CD4-positive, alpha-beta T cell (primary cell): ENCODE measurements around the gene RIOX2. TPM values are rescaled to one million over a fixed set of nuclear protein-coding genes. Genes with fewer than 3 reads are reported as not detected.
A peak's percentile ranks its signal among the peaks of the same experiment; 100 is the strongest.

Source experiments
- ATAC-seq: fragments of 200-7000 bp; cut with Tn5 transposase; one replicate; pipeline ENCODE4 v1.10.0; 2022; ENCODE audit warnings: mild to moderate bottlenecking; ENCODE audit not compliant: poor library complexity
- CTCF ChIA-PET: fragments of 350-600 bp; sonication (Branson Sonifier 250); formaldehyde crosslinking; loops from one replicate; lab custom pipeline; 2021; ENCODE audit warnings: antibody characterized with exemption, inconsistent platforms; lab: Charles Lee
- POLR2A ChIA-PET: fragments of 350-600 bp; sonication (Branson Sonifier 250); formaldehyde crosslinking; loops from one replicate; lab custom pipeline; 2021; ENCODE audit warnings: antibody characterized with exemption, inconsistent platforms; lab: Charles Lee
- DNase-seq, 14 experiments: peaks; one replicate each; pipeline ENCODE4 v3.0.0-alpha.2; 2013 to 2020; ENCODE audit warnings: mixed read lengths in 2 of 14
- H3K27ac ChIP-seq, 2 donors: one replicate each; pipeline versions ENCODE4 v1.5.1 to v1.7.0; 2013; ENCODE audit warnings: low read length in 2 of 2, low read depth in 1 of 2, mild to moderate bottlenecking in 1 of 2
- H3K27me3 ChIP-seq, 2 experiments: 1 replicate in 1 of 2; 2 replicates in 1 of 2; pipeline versions ENCODE4 v1.6.1 to v1.7.0; 2013; ENCODE audit warnings: low read length in 2 of 2, control low read depth in 1 of 2, mild to moderate bottlenecking in 1 of 2, moderate library complexity in 1 of 2; ENCODE audit not compliant: insufficient read depth in 2 of 2, control insufficient read depth in 1 of 2
- H3K36me3 ChIP-seq: one replicate; pipeline ENCODE4 v1.6.1; 2013; ENCODE audit warnings: low read length, control low read depth; ENCODE audit not compliant: insufficient read depth
- H3K4me1 ChIP-seq: one replicate; pipeline ENCODE4 v1.6.1; 2013; ENCODE audit warnings: low read length, control low read depth; ENCODE audit not compliant: insufficient read depth
- H3K4me3 ChIP-seq: one replicate; pipeline ENCODE4 v1.5.1; 2013; ENCODE audit warnings: mild to moderate bottlenecking, low read length, moderate library complexity
- H3K9me3 ChIP-seq, 2 experiments: 1 replicate in 1 of 2; 2 replicates in 1 of 2; pipeline versions ENCODE4 v1.6.1 to v1.7.0; 2013; ENCODE audit warnings: low read length in 2 of 2, mild to moderate bottlenecking in 2 of 2, control low read depth in 1 of 2, moderate library complexity in 1 of 2; ENCODE audit not compliant: control insufficient read depth in 1 of 2, insufficient read depth in 1 of 2
- H3K27ac Mint-ChIP-seq: one replicate; pipeline ENCODE4 v1.8.0; 2020; ENCODE audit warnings: mixed read lengths
- H3K27me3 Mint-ChIP-seq: one replicate; pipeline ENCODE4 v1.8.0; 2021; ENCODE audit warnings: mixed read lengths
- H3K36me3 Mint-ChIP-seq: one replicate; pipeline ENCODE4 v1.8.0; 2021; ENCODE audit warnings: low read depth, mixed read lengths
- H3K4me1 Mint-ChIP-seq: one replicate; pipeline ENCODE4 v1.8.0; 2021; ENCODE audit warnings: low read depth, mixed read lengths
- H3K4me3 Mint-ChIP-seq: one replicate; pipeline ENCODE4 v1.8.0; 2020; ENCODE audit warnings: mild to moderate bottlenecking, mixed read lengths
- H3K9me3 Mint-ChIP-seq: one replicate; pipeline ENCODE4 v1.8.0; 2020; ENCODE audit warnings: mixed read lengths
- intact Hi-C, 2 experiments: fragments of 100-400 bp; cut with DNase I in 1 of 2; cut with micrococcal nuclease in 1 of 2; formaldehyde crosslinking; loops; one replicate each; pipeline versions ENCODE4 v1.15.1 to v1.9.0; 2023 to 2025; cut with DNase I, micrococcal nuclease
- total RNA-seq, 174 experiments: library from RNA in 2 of 174; stranded (reverse) in 2 of 174; gene quantifications; one replicate each; pipeline ENCODE4 v1.2.3 and lab custom pipeline; 2021 to 2026
- TF ChIP-seq, protein P1 (sequence below): fragments of 200-600 bp; IDR thresholded peaks from one replicate; pipeline ENCODE4 v1.8.0; 2022; ENCODE audit warnings: antibody characterized with exemption, mild to moderate bottlenecking

The RIOX2 gene
- total RNA-seq, 2 experiments from 2014 or later, result 13.1 to 13.5 TPM

DNA sequence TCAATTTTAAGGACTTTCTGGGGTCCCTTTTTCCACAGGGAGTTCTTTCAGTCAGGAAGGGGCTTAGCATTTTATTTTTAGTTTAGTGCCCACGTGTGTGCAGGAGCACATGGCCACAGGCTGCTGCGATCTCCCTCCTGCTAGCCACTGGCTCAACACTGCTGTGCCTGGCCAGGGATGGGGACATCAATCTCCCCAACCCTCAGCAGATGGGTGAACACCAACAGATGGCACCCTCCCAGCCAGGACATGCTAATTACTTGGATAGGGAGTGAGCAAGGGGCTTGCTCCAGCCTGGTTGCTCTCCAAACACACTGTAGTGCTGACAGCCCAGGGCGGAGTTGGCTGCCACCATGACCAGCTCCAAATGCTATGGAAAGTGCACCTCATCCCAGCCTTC, 7.4 kb upstream of the RIOX2 start:
- Histone ChIP-seq H3K4me3 (no peak overlapping the region), H3K36me3 (no peaks in the 10 kb centered on the region), H3K4me1 (no peaks in the 10 kb centered on the region), H3K9me3 (no peaks in the 10 kb centered on the region), H3K27ac (no peak overlapping the region), H3K27me3 (no peaks in the 10 kb centered on the region)
- Mint-ChIP-seq H3K27me3 (peaks cover 4% of the 10 kb centered on the region), H3K4me1 (peaks cover 6% of the 10 kb centered on the region), H3K4me3 (no peak overlapping the region), H3K27ac (no peak overlapping the region), H3K9me3 (no peaks in the 10 kb centered on the region), H3K36me3 (no peaks in the 10 kb centered on the region)
- DNase-seq (no peak), ATAC-seq (no peak)
- ChIA-PET POLR2A (no interaction called here), CTCF (no interaction called here)
- intact Hi-C loops, result loop anchor here (2.0 to 10.0 kb wide), 5 partner anchors 15 to 915 kb away; partner anchors contain the start of genes CLDND1 (in 1 of the 2) and CRYBG3 (in 1 of the 2)
- TF ChIP-seq, protein P1, sequence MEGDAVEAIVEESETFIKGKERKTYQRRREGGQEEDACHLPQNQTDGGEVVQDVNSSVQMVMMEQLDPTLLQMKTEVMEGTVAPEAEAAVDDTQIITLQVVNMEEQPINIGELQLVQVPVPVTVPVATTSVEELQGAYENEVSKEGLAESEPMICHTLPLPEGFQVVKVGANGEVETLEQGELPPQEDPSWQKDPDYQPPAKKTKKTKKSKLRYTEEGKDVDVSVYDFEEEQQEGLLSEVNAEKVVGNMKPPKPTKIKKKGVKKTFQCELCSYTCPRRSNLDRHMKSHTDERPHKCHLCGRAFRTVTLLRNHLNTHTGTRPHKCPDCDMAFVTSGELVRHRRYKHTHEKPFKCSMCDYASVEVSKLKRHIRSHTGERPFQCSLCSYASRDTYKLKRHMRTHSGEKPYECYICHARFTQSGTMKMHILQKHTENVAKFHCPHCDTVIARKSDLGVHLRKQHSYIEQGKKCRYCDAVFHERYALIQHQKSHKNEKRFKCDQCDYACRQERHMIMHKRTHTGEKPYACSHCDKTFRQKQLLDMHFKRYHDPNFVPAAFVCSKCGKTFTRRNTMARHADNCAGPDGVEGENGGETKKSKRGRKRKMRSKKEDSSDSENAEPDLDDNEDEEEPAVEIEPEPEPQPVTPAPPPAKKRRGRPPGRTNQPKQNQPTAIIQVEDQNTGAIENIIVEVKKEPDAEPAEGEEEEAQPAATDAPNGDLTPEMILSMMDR, result no peak

DNA sequence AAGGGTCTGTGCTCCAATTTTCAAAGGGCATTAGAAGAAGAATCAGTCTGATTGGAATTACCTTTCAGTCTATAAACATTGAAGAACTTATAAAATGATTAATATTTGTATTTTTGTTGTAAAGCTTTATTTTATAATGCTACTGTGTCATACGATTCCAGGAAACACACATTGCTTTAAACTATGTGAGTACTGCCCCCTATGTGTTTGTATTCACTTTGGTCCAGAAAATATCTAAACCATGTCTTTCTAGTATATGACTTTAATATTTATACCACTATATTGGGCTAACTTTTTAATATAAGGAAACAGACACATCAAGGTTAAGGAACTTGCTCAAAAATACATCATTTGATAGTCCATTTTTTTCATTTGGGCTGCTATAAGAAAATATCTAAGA, 3.2 kb upstream of the RIOX2 start:
- Histone ChIP-seq H3K36me3 (no peaks in the 10 kb centered on the region), H3K27ac (no peak overlapping the region), H3K27me3 (no peaks in the 10 kb centered on the region), H3K4me3 (no peak overlapping the region), H3K9me3 (no peaks in the 10 kb centered on the region), H3K4me1 (peaks cover 20% of the 10 kb centered on the region)
- Mint-ChIP-seq H3K4me3 (peak overlapping the region; percentile 71), H3K9me3 (no peaks in the 10 kb centered on the region), H3K4me1 (peaks cover 36% of the 10 kb centered on the region), H3K27me3 (no peaks in the 10 kb centered on the region), H3K36me3 (peaks cover 6% of the 10 kb centered on the region), H3K27ac (peak overlapping the region; percentile 59)
- ChIA-PET POLR2A (no interaction called here), CTCF (no interaction called here)
- peak in 1 of 14 experiments; percentile 23 for DNase-seq
- TF ChIP-seq, protein P1, result no peak
- ATAC-seq, result no peak
- intact Hi-C loops, result loop anchor here (10.0 kb wide), 4 partner anchors 61 to 919 kb away; partner anchors contain the start of genes CLDND1 (in 1 of the 2) and CRYBG3 (in 1 of the 2)

DNA sequence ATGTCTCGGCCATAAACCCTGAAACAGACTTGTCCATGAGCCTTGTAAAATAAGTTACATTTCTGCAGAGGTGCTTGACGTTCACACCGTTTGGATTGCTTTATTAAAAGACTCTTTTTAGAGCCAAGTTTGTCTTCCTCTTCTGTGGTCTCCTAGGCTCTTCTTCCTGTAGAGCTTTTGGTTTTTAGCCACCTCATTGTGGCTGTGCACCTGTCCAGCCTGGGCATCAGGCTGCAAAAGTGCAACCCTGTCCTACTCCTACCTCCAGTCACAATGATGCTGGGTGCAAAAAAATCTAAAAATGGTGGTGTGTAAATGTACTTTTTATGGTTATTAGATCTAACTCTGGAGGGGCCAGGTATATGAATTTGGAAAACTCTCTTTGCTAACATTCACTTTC, 2.8 kb upstream of the RIOX2 start:
- H3K36me3 Mint-ChIP-seq, result peaks cover 6% of the 10 kb centered on the region
- no peaks in the 10 kb centered on the region for H3K27me3 Mint-ChIP-seq
- H3K27ac Mint-ChIP-seq, result peak overlapping the region; percentile 59
- no peaks in the 10 kb centered on the region for H3K9me3 ChIP-seq
- POLR2A ChIA-PET, result no interaction called here
- H3K27ac ChIP-seq, result no peak overlapping the region
- no peaks in the 10 kb centered on the region for H3K36me3 ChIP-seq
- H3K4me3 Mint-ChIP-seq, result peak overlapping the region; percentile 71
- intact Hi-C loops, result loop anchor here (5.0 to 10.0 kb wide), 6 partner anchors 60 to 920 kb away; partner anchors contain the start of genes CLDND1 (in 1 of the 2), CRYBG3 (in 1 of the 2) and GABRR3 (in 1 of the 2)
- no peak for ATAC-seq
- no peaks in the 10 kb centered on the region for H3K9me3 Mint-ChIP-seq
- H3K4me3 ChIP-seq, result no peak overlapping the region
- no peaks in the 10 kb centered on the region for H3K27me3 ChIP-seq
- TF ChIP-seq, protein P1, result no peak
- CTCF ChIA-PET, result no interaction called here
- peaks cover 20% of the 10 kb centered on the region for H3K4me1 ChIP-seq
- peaks cover 41% of the 10 kb centered on the region for H3K4me1 Mint-ChIP-seq
- no peak for DNase-seq
